Type B pancreatic cell (in vitro differentiated cells): Measurements from ENCODE around the gene ELL2. TPM values are rescaled to one million over a fixed set of nuclear protein-coding genes. Genes with fewer than 3 reads are reported as not detected.

Experiments
- DNase-seq: peaks from one replicate; pipeline ENCODE4 v3.0.0; 2021; ENCODE audit warnings: mixed read lengths; ENCODE audit not compliant: unreplicated experiment; ENCODE audit errors: extremely low spot score
- H3K27ac Mint-ChIP-seq: 2 replicates; pipeline ENCODE4 v1.8.0; 2021; ENCODE audit warnings: mild to moderate bottlenecking, mixed read lengths
- H3K27me3 Mint-ChIP-seq: 2 replicates; pipeline ENCODE4 v1.8.0; 2021; ENCODE audit warnings: mixed read lengths
- H3K36me3 Mint-ChIP-seq: 2 replicates; pipeline ENCODE4 v1.8.0; 2021; ENCODE audit warnings: mixed read lengths
- H3K4me1 Mint-ChIP-seq: one replicate; pipeline ENCODE4 v1.8.0; 2021; ENCODE audit warnings: mixed read lengths; ENCODE audit not compliant: unreplicated experiment
- H3K4me3 Mint-ChIP-seq: 2 replicates; pipeline ENCODE4 v1.8.0; 2021; ENCODE audit warnings: mild to moderate bottlenecking, mixed read lengths
- H3K9me3 Mint-ChIP-seq: 2 replicates; pipeline ENCODE4 v1.8.0; 2021; ENCODE audit warnings: mixed read lengths
- CTCF ChIP-seq: fragments of 200-600 bp; sonication (generic); conservative IDR thresholded peaks from 2 replicates; pipeline ENCODE4 v1.5.0; 2021; ENCODE audit warnings: antibody characterized with exemption, mild to moderate bottlenecking
- total RNA-seq: library from RNA; stranded (reverse); gene quantifications from 2 replicates; pipeline ENCODE4 v1.2.1, GENCODE V29; 2021; ENCODE audit warnings: low replicate concordance

Gene ELL2
- total RNA-seq, 1 donor from 2014 or later: 33.9 TPM

- Mint-ChIP-seq H3K4me1 (peaks cover 8% of the 10 kb centered on the region), H3K9me3 (no peaks in the 10 kb centered on the region), H3K4me3 (no peak overlapping the region), H3K27ac (no peak overlapping the region), H3K27me3 (no peaks in the 10 kb centered on the region), H3K36me3 (peaks cover 17% of the 10 kb centered on the region)
- DNase-seq: no peak
- no peak for TF ChIP-seq CTCF
Measured at GRCh38 chr5:95900383-95900958, 61.2 kb downstream of the ELL2 start.

DNA sequence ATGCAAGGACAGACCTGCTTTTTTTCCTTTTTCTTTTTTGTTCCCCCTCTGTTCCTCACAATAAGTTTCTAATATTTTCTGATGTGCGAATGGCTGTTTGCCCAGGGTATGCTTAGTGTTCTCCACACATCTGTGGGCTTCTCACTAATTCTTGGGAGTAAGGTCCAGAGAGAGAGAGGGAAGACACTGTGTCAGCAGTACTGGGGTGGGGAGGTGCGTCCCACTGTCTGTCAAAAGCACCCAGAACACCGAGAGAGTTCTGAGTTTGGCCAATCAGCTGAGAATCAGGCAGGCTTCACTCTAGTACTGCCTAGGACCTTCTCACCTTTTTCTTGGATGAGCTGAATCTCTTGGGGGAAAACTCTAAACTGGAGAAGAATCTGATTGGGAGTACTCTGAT, 61.8 kb downstream of the ELL2 start:
- Mint-ChIP-seq H3K27ac (no peak overlapping the region), H3K27me3 (no peaks in the 10 kb centered on the region), H3K9me3 (no peaks in the 10 kb centered on the region), H3K4me1 (peaks cover 9% of the 10 kb centered on the region), H3K36me3 (peaks cover 17% of the 10 kb centered on the region), H3K4me3 (no peak overlapping the region)
- TF ChIP-seq CTCF: no peak
- DNase-seq: no peak

- H3K27ac Mint-ChIP-seq: no peak overlapping the region
- no peaks in the 10 kb centered on the region for H3K27me3 Mint-ChIP-seq
- no peak for TF ChIP-seq CTCF
- DNase-seq: no peak
- H3K4me3 Mint-ChIP-seq: no peak overlapping the region
- H3K4me1 Mint-ChIP-seq: peaks cover 9% of the 10 kb centered on the region
- H3K9me3 Mint-ChIP-seq: no peaks in the 10 kb centered on the region
- peaks cover 17% of the 10 kb centered on the region for H3K36me3 Mint-ChIP-seq
Measured at GRCh38 chr5:95899006-95899405, 62.6 kb downstream of the ELL2 start.

DNA sequence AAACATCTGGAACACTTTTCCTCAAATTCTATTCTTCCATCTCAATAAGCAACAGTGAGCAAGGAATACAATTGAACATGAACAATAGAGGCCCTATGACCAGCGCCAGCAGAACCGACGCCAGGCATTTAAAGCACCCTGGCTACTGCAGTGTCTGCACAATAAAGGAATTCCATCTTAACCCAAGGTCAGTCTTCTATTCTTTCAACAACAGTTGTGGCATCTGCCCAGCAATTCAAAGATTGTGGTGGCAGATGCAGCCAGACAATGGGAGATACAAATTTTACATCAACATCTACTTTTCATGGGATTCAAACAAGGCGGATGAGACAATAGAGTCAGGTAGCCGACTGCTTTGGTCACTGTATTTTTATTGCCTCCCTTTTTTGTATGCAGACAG, 65.9 kb downstream of the ELL2 start:
- H3K36me3 Mint-ChIP-seq: peaks cover 14% of the 10 kb centered on the region

GRCh38 chr5:95895251-95895650, 66.4 kb downstream of the ELL2 start:
- Mint-ChIP-seq H3K36me3 (peaks cover 14% of the 10 kb centered on the region), H3K4me3 (no peak overlapping the region), H3K4me1 (peaks cover 5% of the 10 kb centered on the region), H3K27me3 (no peaks in the 10 kb centered on the region), H3K9me3 (no peaks in the 10 kb centered on the region), H3K27ac (no peak overlapping the region)
- no peak for DNase-seq
- no peak for TF ChIP-seq CTCF

More for the DNA sequence above, 65.9 kb downstream of the ELL2 start:
- Mint-ChIP-seq H3K27me3 (no peaks in the 10 kb centered on the region), H3K4me1 (peaks cover 5% of the 10 kb centered on the region), H3K27ac (no peak overlapping the region), H3K9me3 (no peaks in the 10 kb centered on the region), H3K4me3 (no peak overlapping the region)
- DNase-seq: no peak
- TF ChIP-seq CTCF: no peak
